ENCODE data around the gene ELOB. TPM values are rescaled to one million over a fixed set of nuclear protein-coding genes. Genes with fewer than 3 reads are reported as not detected.

ELOB gene
- total and polyA plus RNA-seq, 2 of the 13 experiments (the other 11 are each of a cell fraction or from before 2014, with no cell fraction given) = 208 to 225 TPM

DNA sequence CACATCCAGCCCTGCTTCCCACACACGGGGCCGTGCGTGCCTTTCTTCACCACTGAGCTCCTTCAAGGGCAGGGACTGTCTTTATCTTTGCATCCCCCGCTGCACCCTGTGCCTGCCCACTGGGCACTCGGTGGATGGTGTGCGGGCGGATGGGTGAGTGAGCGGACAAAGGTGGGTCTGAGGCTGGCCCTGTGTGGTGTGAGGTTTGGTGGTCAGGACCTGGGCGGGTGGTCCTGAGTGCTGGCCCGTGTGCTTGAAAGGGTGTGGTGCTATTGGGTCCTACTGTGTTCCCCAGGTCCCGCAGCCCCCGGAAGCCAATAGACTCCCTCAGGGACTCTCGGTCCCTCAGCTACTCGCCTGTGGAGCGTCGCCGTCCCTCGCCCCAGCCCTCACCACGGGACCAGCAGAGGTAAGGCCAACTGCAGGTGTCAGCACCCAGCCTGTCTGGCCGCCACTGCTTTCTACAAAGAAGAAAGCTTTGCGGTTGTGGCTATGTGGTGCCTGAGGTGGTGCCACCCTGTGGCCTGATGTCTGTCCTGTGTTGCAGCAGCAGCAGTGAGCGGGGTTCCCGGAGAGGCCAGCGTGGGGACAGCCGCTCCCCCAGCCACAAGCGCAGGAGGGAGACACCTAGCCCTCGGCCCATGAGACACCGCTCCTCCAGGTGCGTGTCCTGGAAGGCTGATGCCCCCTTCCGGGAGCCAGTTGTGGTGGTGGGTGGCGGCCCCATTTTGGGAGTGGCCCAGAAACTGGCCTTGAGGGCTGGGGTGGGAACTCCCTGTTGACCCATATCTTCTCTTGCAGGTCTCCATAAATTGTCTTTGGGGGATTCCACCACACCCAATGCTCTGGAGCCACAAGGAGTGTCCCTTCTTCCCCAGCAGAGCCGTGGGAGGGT lies 6.8 kb downstream of the ELOB start (continued):
- TF ChIP-seq RBM22 (optimal IDR thresholded peaks at IDR 0.05; ENCODE audit: low read length) (peak; percentile 51), RAD21 (CRISPR knock-in tag; IDR thresholded peaks at IDR 0.05) (0 out of 2 replicates have a peak, but pooled peaks have one; percentile 18)
- TF ChIP-seq, protein P1, sequence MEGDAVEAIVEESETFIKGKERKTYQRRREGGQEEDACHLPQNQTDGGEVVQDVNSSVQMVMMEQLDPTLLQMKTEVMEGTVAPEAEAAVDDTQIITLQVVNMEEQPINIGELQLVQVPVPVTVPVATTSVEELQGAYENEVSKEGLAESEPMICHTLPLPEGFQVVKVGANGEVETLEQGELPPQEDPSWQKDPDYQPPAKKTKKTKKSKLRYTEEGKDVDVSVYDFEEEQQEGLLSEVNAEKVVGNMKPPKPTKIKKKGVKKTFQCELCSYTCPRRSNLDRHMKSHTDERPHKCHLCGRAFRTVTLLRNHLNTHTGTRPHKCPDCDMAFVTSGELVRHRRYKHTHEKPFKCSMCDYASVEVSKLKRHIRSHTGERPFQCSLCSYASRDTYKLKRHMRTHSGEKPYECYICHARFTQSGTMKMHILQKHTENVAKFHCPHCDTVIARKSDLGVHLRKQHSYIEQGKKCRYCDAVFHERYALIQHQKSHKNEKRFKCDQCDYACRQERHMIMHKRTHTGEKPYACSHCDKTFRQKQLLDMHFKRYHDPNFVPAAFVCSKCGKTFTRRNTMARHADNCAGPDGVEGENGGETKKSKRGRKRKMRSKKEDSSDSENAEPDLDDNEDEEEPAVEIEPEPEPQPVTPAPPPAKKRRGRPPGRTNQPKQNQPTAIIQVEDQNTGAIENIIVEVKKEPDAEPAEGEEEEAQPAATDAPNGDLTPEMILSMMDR (CRISPR knock-in tag; IDR thresholded peaks at IDR 0.05) = 0 out of 2 replicates have a peak, but pooled peaks have one; percentile 14
- TF ChIP-seq, protein P2, sequence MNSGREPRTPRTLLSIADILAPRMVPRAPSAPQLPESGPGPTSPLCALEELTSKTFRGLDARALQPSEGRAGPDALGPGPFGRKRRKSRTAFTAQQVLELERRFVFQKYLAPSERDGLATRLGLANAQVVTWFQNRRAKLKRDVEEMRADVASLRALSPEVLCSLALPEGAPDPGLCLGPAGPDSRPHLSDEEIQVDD (CRISPR knock-in tag; IDR thresholded peaks at IDR 0.05; ENCODE audit: borderline replicate concordance) = no peak

DNA sequence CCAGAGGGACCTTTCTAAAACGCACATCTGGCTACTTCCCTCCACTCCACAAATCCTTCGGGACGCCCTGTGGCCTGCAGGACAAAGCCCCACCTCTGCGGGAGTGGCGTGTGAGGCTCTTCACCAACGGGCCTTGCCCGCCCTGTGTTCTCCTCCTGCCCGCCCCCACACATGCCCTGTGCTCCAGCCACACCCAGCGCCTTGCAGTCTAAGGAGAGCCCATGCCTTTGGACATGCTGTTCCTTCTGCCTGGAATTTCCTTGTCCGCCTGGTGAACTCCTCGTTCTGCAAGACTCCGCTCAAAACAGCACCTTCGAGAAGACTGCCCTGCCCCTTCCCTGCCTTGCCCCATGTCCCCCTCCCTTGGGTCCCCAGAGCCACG lies 7.4 kb downstream of the ELOB start:
- H3K9me3 ChIP-seq (ENCODE audit: low read length) = no peaks in the 10 kb centered on the region
- H3K4me3 ChIP-seq (replicated peaks in 1 of 3; ENCODE audit: insufficient read depth in 1 of 3, low read depth in 2 of 3, low read length in 3 of 3) = no peak overlapping the region
- no TSS peak for BruUV-seq (replicated peaks)
- H2AFZ ChIP-seq (ENCODE audit: low read length) = no peak overlapping the region
- H3K4me2 ChIP-seq (ENCODE audit: low read depth, low read length) = no peak overlapping the region
- ATAC-seq = peak; percentile 4; the same call in 1 of the 3 replicates
- no peaks in the 10 kb centered on the region for H3K27me3 ChIP-seq (ENCODE audit: control insufficient read depth in 1 of 2, insufficient read depth in 2 of 2, low read length in 2 of 2)
- no peak for DNase-seq (ENCODE audit: low spot score)
- POLR2A ChIA-PET = interaction anchor here (1.5 kb wide), 1 partner anchor 7 kb away, joined by 3 read pairs; the partner anchor contains the start of gene ELOB
- no peaks in the 10 kb centered on the region for H3K4me1 ChIP-seq (ENCODE audit: insufficient read depth, low read length)
- no peak overlapping the region for H3K9ac ChIP-seq (ENCODE audit: insufficient read depth, low read depth, low read length)
- H3K36me3 ChIP-seq (replicated peaks in 1 of 2; ENCODE audit: control insufficient read depth in 1 of 2, insufficient read depth in 2 of 2, low read length in 2 of 2) = peaks cover 49 to 93% of the 10 kb centered on the region in 2 experiments
- 95% methylated on average over 14 of the region's 14 CpGs for WGBS (ENCODE audit: low lambda C conversion rate)
- H3K79me2 ChIP-seq (ENCODE audit: insufficient read depth, low read length) = peaks cover 19% of the 10 kb centered on the region
- no peak overlapping the region for H3K27ac ChIP-seq (ENCODE audit: extremely low read length, insufficient read depth, low read length)
- no peak for FAIRE-seq
- intact Hi-C loops (cut with micrococcal nuclease; ENCODE audit: unreplicated experiment) = no loop called here
- peaks cover 7% of the 10 kb centered on the region; the same call in 1 of the 2 replicates for H4K20me1 ChIP-seq (ENCODE audit: insufficient read depth, low read length)
- TF ChIP-seq MEIS1 (CRISPR knock-in tag; IDR thresholded peaks at IDR 0.05; ENCODE audit: borderline replicate concordance) (0 out of 2 replicates have a peak, but pooled peaks have one; percentile 35), NR2F6 (IDR thresholded peaks at IDR 0.05) (no peak), NR2F6 (CRISPR knock-in tag; IDR thresholded peaks at IDR 0.05) (no peak), AGO2 (optimal IDR thresholded peaks at IDR 0.05; ENCODE audit: low read depth, low read length) (peak; percentile 27), ZNF207 (IDR thresholded peaks at IDR 0.05; ENCODE audit: borderline replicate concordance) (no peak)
- CTCF ChIA-PET (ENCODE audit: low intra/inter-chr PET ratio, low total read pairs) = no interaction called here
- in situ Hi-C loops (cut with HindIII; ENCODE audit: extremely low pct_ligation_motif_present, low pct_unique_long_range_greater_than_20kb) = no loop called here

Measured in HepG2 (cell line).